Stimulated activated CD8-positive, alpha-beta memory T cell treated with anti-CD3 and anti-CD28 coated beads, Interleukin-2, amount 100 ng/mL, for 48 hours (primary cell): ENCODE measurements around the gene EDIL3.
"Not testable (repeated sequence)": the region's sequence is repeated elsewhere in the genome, so short reads cannot be mapped to it uniquely, and the experiment has no call there.

Source experiments
- DNase-seq, 2 donors: peaks; one replicate each; pipeline ENCODE4 v3.0.0-alpha.2; 2020; ENCODE audit warnings: low read depth in 2 of 2

The EDIL3 gene

GRCh38 chr5:84168841-84169240 lies 215.8 kb downstream of the EDIL3 start:
- DNase-seq = no peak

GRCh38 chr5:84163671-84164070 lies 221.0 kb downstream of the EDIL3 start:
- DNase-seq = no peak

GRCh38 chr5:84162695-84163094 lies 222.0 kb downstream of the EDIL3 start:
- no peak for DNase-seq

GRCh38 chr5:84160650-84161049 lies 224.0 kb downstream of the EDIL3 start:
- not testable (repeated sequence) for DNase-seq

GRCh38 chr5:84149094-84149493 lies 235.6 kb downstream of the EDIL3 start:
- DNase-seq = no peak

- no peak for DNase-seq
These were observed 236.0 kb downstream of the EDIL3 start for GRCh38 chr5:84148651-84149050.

GRCh38 chr5:84137541-84137940 lies 247.1 kb downstream of the EDIL3 start:
- no peak for DNase-seq

- DNase-seq = no peak
These were observed 253.3 kb downstream of the EDIL3 start for GRCh38 chr5:84131372-84131771.

- no peak for DNase-seq
These were observed 254.6 kb downstream of the EDIL3 start for GRCh38 chr5:84130006-84130580.

- DNase-seq = no peak
These were observed 259.5 kb downstream of the EDIL3 start for GRCh38 chr5:84125216-84125615.

- DNase-seq = no peak
These were observed 265.4 kb downstream of the EDIL3 start for GRCh38 chr5:84119252-84119651.

GRCh38 chr5:84118551-84118950 lies 266.1 kb downstream of the EDIL3 start:
- DNase-seq = no peak

- DNase-seq = no peak
These were observed 269.0 kb downstream of the EDIL3 start for GRCh38 chr5:84115727-84116126.

GRCh38 chr5:84113246-84114105 lies 271.2 kb downstream of the EDIL3 start:
- DNase-seq = no peak

GRCh38 chr5:84092738-84093137 lies 291.9 kb downstream of the EDIL3 start:
- DNase-seq = no peak

- no peak for DNase-seq
These were observed 293.4 kb downstream of the EDIL3 start for GRCh38 chr5:84091127-84091799.

GRCh38 chr5:84088996-84089395 lies 295.7 kb downstream of the EDIL3 start:
- no peak for DNase-seq

- no peak for DNase-seq
These were observed 298.2 kb downstream of the EDIL3 start for GRCh38 chr5:84086511-84086910.

- no peak for DNase-seq
These were observed 299.2 kb downstream of the EDIL3 start for GRCh38 chr5:84085387-84086041.

GRCh38 chr5:84080908-84081307 lies 303.8 kb downstream of the EDIL3 start:
- DNase-seq = no peak

- DNase-seq = no peak
These were observed 312.3 kb downstream of the EDIL3 start for GRCh38 chr5:84072339-84072738.

- DNase-seq = no peak
These were observed 315.0 kb downstream of the EDIL3 start for GRCh38 chr5:84069608-84070179.
